Measurements from ENCODE around the gene TSKU.

DNA sequence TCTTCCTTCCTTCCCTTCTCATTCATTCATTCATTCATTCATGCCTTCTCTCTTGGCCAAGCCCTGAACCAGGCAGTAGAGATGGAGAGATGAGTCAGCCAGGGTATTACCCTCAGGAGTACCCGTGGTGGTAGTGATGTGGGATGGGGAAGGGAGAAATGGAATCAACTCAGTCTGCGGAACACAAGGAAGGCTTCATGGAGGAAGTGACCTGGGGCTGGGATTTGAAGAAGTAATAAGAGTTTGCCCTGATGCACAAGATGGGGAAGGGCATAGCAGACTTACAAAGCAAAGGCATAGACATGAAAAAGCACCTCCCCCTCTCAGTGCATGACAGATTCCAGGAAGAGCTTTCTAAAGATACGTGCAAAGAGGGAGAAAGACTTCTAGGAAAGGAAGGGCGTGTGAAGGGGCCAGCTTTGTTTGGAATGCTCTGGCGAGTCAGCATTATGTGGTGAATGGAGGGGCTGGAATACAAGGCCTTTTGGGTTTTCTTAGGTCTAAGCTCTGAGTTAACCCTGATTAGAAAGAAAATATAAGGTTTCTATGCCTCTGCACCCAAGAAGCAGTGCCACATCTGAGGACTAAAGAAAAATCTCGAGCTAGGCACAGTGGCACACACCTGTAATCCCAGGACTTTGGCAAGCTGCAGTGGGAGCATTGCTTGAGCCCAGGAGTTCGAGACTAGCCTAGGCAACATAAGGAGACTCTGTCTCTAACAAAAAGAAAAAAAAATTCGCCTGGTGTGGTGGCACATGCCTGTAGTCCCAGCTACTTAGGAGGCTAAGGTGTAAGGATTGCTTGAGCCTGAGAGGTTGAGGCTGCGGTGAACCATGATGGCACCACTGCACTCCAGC is 41.2 kb downstream of the TSKU start:
- no peak for TF ChIP-seq CTCF (IDR thresholded peaks at IDR 0.05)
- TF ChIP-seq POLR2A (IDR thresholded peaks at IDR 0.05), result no peak
- no peak for TF ChIP-seq POLR2AphosphoS5 (IDR thresholded peaks at IDR 0.05)
